Embryonic facial prominence (tissue), 1 donor: ENCODE data around the gene MAP7D1.

Experiments
- DNase-seq: peaks from one replicate; pipeline ENCODE4 v3.0.0-alpha.2; 2016; ENCODE audit errors: extremely low spot score

MAP7D1 gene

DNA sequence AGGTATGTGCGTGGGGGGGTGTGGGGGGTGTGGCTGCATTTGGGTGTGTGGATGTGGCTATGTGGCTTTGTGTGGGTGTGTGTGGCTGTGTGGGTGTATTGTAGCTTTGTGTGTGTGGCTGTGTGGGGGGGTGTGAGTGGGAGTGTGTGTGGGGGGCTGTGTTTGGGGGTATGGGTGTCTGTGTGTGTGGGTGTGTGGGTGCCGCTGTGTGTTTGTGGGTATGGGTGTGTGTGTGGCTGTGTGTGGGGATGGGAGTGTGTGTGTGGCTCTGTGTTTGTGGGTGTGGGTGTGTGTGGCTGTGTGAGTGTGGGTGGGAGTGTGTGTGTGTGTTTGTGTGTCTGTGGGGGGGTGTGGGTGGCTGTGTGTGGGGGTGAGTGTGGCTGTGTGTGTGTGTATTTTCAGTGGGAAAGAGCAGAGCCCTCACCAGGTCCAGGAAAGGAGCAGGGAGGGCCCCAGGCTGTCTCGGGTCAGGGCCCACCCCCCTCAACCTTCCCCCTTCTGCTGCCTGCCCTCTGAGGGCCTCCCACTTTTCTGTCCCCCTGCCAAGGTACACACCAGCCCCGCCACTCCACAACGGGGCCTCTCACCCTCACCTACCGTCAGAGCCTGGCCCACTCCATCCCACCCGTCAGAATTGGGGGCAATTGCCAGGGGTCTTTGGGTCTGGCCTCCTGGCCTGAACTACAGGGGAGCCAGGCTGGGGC is 29.0 kb upstream of the MAP7D1 start:
- DNase-seq = no peak

DNA sequence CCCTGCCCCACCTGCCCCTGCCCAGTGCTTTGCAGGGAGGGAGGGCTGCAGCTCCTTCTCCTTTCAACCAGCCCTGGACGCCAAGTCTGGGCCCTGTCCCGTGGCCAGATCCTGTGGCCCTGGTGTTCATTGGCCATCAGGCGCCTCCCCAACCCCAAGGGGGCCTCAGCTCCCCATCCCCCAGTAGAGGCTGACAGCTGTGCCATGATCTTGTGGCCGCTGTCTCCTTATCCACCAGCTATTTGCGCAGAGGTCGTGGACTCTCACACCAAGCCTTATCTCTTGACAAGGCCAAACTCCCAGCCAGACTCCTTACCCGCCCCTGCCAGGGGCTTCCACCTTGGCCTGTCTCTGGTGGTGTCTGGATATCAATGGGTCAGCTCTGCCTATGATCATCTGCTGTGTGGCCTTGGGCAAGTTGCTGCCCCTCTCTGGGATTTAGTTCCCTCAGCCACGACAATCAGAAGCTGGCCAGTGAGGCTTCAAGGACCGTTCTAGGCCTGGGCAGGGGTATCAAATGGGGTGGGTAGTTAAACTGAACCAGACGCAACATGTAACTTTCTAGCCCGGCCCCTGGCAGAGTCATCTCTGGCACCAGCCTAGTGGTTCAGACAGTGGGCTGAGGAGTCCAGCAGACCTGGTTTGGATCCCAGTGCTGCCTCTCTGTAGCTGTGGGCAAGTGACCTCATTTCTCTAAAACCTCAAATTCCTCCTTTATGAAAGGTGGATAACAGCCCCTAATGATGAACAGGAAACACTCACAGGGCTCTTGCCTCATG is 27.6 kb upstream of the MAP7D1 start:
- DNase-seq = no peak

DNA sequence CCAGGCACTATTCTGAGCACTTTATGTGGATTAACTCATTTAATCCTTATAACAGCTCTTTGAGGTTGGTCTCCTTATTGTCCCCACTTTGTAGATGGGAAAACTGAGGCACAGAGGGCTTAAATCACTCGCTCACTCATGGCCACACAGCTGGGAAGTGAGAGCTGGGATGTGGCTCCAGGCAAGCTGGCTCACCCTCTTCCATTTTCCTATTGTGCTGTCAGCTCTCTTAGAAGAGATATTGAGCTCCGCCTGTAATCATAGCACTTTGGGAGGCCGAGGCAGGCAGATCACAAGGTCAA is 27.1 kb upstream of the MAP7D1 start:
- no peak for DNase-seq

DNA sequence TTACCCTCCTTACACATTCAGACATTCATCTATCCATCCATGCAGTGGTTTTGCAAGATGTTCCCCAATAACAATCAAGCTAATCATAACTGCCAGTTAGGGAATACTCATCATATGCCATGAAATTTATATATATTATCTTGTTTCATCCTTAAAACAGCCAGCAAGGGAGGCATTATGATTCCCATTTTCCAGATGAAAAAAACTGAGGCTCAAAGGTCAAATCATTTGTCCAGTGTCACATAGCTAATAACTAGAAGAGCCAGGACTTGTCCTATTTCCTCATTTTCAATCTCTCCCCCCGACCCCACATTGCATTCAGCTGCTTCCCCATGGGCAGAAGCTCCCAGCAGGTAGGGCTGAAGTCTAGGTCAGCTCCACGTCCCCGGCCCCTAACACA is 23.9 kb upstream of the MAP7D1 start:
- DNase-seq = no peak

DNA sequence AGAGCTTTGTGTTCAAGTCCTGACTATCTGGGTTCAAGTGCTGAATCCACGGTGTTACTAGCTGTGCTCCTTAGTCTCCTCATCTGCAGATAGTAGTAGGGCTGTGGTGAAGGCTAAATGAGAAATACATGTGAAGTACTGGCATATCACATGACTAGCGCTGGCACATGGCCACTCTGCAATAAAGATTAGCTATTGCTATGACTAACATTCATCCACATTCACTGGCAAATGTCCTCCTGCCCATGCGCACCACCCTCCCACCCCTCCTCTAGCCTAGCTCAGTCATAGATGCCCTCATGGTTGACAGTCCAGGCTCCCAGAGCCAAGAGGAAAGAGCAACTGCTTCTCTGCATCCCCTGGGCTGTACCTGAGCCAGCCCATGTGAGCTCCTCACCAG is 22.5 kb upstream of the MAP7D1 start:
- DNase-seq = no peak

DNA sequence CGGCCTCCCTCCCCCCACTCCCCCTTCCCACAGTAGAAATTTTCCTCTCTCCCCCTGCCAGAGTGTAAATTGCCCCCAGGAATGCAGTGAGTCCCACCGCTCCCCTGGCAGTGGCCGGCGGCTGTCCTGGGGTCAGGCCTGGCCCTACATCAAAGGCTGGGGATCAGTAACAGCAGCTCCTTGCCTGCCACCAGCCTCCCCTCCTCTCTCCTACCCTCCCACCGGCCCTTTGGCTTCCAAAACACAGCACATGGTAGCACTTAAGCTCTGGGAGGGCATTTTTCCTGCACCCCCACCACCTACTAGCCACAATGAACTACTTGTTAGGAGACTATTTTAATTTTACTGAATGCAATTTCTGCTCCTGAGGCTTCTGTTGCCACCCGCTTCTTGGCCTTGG is 21.9 kb upstream of the MAP7D1 start:
- no peak for DNase-seq

DNA sequence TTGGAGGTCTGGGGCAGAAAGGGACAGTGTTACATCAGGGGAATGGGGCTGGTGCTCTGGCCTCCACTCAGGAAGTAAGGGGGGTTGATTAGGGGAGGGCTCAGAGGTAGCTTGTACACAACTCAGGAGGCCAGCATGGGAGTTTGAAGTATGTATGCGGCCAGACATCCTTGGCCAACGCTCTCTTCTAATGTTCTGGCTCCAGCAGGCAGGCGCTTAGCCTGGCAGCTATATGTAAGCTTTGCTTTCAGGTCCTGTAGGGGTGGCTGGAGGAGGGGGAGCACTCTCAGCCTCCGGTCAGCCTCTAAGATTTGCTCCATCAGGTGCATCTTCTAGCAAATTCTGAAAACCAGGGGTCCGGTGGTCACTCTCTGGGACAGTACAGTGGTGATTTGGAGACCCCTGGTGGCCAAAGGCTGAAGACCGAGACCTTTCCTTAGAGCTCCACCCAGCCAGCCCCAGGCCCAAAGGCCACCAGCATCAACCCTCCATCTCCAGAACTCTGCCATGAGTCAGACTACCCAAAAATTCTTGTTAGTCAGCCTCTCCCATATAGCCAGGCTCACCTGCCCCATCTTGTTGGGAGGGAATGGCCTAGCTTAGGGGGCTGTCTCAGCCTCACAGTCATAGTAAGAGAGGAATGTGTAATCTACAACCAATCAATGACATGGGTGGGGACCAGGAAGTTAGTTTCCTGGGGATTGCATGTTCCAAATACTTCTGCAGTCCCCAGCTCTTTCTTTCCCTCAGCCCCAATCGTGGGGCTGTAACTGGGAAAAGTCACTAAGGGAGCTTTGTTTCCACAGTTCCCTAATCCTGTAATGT is 21.2 kb upstream of the MAP7D1 start:
- DNase-seq = no peak

DNA sequence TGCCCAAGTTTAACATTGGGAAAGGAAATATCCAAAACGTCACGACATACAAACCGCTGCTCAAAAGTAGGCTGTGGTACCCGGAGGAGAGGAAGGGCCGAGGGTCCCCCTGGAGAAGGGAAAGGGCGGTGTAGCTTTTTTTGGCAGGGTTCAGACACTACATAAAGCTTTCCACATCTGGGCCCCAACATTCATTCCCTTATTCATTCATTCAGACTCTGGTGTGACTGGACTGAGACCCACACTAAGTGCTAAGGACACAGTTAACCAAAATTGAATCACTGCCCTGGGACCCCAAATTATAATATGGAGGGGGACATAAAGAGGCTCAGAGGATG is 20.7 kb upstream of the MAP7D1 start:
- DNase-seq = no peak

DNA sequence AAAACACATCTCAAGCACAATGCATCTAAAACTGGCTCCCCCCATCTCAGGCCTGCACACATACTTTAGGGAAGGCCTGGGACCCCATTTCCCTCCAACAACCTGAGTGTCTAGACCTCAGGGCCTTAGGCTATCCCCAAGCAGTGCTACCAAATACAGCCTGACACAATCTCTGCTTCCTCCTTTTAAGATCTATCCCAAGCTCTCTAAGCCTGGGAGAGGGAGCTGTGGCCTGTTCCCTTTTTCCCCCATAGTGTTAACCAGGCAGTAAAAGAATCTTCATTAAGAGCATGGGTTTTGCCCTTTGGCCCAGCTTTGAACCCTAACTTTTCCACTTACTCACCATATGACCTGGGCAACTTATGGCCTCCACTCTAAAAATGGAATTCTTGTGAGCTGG is 20.2 kb upstream of the MAP7D1 start:
- no peak for DNase-seq

DNA sequence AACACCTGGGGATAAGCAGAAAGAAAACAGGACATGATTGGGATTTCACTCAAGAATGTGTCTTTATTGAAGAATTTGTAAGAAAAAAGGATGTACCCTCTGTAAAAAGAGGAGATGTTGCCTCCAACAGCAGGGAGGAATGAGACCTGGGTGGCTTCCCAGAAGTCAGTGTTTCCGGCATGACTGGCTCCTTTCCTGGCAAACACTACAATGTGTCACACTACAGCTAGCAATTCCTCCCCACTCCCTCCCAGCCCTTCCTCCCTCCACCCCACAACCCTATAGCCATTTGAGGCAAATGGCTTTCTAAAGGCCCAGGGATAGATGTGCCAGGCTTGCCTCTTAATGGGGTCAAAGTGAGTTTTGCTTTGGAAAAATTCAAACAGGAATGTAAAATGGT is 19.4 kb upstream of the MAP7D1 start:
- no peak for DNase-seq

DNA sequence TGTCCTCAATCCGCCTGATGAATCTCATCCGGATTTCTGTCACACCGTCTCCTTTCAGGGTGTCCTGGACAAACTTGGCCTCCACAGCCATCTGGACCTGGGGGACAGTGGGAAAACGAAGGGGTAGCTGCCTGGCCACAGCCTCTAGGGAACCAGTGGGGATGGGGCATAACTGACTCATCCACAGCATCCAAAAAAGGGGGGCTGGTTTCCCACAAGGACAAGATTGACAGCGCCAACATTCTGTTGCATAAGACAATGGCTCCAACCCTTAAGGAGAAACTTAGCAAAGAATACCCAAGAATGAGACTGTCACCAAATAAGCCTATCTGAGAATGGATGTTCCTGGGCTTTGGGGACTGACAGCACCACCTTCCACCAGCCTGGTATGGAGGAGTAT is 18.7 kb upstream of the MAP7D1 start:
- no peak for DNase-seq

DNA sequence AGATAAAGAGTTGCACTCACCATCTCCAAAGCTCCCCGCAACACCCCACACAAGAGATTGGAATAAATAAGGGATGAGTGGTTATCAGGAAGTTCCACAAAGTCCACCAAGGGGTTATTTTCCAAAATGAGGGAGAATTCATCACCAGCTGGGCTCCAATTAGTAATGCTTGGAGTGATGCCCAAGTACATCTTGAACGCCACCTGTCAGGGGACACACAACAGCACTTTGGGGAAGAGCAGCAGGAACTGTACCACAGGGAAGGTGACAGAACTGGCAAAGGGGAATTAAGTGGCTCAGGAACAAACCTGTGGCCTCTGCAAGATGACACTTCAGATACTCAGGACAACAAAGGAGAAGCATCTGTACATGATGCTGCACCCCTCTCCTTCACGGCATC is 18.2 kb upstream of the MAP7D1 start:
- DNase-seq = no peak

DNA sequence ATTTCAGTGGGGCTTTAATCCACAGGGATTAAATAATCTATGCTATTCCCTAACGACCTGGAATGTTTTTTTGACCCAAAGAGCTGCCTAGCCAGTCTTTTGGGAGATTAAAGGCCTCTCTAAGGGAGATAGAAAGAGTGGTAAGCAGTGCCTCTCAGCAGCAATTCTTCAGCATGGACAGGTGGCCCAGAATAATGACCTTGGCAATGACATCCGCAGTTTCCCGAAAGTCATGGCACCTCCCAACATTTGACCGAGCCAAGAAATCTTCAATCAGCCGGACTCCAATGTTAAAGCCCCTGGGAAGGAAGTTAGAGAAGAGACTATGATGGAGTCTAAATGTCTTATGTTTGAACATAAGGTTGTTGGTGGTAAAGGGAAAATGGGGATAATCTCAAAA is 16.4 kb upstream of the MAP7D1 start:
- DNase-seq = no peak

DNA sequence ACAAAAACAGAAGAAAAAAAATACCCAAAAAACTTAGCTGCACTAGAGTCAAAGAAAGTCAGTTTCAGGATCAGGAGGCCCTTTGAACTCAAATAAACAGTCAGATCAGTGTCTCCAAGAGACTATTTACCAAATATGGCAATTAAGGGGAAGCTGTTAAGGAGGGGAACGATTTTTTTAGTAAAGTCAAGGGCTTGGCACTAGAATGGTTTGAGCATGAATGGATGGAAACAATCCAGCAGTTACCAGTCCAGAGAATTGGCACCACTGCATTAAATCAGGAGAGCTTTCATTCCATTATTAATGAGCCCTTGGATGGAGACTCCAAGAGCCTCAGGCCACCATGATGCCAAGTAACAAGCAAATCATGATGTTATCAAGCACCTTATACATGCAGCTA is 13.8 kb upstream of the MAP7D1 start:
- no peak for DNase-seq

DNA sequence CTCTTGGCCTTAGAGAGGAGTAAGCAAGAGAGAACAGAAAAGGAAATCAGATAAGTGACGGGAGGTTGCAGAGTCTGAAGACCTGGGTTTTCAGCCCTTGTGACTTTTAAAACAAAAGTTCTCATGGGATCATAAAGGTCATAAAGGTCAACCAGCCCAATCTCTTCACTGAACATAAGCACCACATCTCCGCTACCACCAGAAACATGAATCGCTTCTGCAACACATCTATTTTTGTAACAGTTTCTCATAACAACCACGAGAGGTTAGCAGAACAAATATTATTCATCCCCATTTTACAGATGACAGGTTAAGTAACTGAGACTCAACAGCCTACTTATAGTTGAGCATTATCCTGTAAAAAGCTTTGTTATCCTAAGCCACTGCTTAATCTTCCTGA is 12.5 kb upstream of the MAP7D1 start:
- no peak for DNase-seq

DNA sequence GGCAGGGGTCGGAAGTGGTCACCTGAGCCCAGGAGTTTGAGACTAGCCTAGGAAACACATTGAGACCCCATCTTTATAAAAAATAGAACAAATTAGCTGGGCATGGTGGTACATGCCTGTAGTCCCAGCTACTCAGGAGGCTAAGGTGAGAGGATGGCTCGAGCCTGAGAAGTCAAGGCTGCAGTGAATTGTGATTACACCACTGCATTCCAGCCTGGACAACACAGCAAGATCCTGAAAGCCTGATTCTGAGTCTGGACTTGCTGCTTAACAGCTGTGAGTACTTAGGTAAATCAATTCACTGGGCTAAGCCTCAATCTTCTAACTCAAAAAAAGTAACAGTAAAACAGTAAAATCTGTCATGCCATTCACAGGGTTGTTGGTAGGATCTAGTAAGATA is 11.5 kb upstream of the MAP7D1 start:
- no peak for DNase-seq

DNA sequence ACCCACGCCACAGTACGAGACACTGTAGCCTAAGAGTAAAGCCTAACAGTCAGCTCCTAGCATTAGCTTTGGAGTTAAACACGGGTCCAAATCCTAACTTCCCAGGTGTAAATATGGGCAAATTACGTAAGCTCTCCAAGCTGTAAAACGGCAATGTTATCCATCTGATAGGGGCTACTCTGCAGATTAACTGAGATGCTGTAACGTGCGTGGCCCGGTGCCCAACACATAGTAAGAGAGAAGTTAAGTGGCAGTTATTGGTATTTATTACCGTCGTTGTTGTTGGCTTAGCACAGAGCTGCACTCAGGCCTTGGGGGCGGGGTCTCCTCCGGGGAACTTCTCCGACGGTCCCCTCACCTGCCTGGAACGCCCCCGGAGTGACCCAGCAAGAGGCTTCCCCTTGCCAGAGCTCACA is 7.1 kb upstream of the MAP7D1 start:
- no peak for DNase-seq

DNA sequence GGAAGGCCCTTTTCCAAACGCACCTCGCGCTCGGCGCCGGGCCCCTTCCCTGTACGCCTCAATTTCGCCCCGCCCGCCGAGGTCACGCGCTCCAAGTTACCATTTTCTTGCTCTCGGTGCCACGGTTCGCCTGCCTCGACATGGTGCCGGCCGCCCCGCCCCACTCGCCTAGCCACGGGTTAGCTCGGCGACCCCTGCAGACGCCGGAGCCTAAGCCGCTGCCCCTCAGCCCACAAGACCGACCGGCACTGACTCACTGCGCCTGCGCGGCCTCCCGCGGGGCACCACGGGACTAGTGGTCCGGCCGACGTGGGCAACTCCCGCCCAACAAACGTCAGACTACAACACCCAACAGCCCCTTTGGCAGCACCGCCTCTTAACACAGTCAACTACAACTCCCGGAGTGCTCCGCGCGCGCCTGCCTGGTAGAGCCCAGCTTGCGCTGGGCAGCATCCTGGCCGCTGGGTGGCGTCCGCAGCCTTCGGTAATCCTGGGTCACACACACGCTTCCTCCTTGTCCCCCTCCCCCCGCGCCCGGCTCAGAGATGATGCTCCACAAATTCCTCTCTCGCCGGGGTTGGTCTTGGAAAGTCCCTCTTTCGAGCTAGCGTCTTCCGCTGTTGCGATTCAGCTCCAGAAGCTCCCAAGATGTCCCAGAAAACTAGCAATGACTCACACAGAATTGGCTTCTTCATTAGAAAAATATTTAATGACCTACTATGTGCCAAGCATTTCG is 6.6 kb upstream of the MAP7D1 start, which contains the start of gene TRAPPC3:
Gene TRAPPC3 (minus strand): TSS at position 250 of the 736 bp plus-strand sequence. CDS start 108 bp downstream, at position 142.
- DNase-seq = peak; percentile 99

DNA sequence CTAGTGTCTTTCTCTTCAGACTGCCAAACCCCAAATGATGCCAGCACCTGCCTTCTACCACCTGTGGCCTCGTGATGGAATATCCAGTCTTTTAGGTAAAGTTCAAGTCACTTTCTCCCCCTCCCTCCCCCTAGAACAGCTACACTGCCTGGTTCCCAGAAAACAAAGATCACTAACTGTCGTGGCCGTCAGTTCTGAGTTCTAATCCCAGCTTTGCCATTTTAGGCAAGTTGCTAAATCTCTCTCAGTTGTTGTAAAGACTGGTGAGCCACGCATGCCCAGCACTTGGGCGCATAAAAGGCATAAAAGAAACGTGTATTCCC is 6.0 kb upstream of the MAP7D1 start:
- DNase-seq = no peak

DNA sequence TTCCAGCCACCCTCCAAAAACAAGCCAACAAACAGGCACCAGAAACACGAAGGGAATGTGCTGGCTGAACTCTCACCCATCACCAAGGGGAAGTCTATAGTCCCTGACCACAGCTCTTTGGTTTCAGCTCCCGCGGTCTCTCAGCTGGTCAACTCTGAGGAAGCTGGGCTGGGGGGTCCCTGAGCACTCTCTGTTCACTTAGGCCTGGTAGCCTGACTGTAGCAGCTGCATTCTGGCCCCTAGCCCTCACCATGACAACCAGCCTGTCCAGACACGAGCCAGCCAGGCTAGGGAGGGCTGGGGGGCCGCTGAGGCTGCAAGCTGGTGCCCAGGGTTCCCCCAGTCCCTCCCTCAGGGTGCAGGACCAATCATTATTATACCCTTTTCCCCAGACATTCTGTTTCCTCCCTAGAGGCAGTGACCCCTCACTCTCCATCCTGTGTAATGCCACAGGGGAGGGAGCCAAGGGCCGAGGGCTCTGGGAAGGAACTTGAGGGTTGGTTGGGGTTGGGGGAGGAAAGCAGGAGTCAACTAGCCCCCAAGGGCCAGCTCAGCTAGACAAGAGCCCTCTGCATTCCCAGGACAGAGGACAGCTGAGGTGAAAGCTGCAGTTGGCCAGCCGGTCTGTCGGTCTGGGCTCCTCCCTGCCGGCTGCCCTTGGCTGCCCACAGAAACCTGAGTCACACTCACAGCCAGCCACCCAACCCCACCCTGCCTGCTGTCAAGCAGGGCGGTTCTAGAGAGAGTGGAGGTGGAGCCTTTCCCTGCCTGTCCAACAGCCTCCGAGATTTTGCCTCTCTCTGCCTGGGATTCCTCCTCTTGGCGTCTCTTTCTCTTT is 5.4 kb upstream of the MAP7D1 start:
- no peak for DNase-seq

DNA sequence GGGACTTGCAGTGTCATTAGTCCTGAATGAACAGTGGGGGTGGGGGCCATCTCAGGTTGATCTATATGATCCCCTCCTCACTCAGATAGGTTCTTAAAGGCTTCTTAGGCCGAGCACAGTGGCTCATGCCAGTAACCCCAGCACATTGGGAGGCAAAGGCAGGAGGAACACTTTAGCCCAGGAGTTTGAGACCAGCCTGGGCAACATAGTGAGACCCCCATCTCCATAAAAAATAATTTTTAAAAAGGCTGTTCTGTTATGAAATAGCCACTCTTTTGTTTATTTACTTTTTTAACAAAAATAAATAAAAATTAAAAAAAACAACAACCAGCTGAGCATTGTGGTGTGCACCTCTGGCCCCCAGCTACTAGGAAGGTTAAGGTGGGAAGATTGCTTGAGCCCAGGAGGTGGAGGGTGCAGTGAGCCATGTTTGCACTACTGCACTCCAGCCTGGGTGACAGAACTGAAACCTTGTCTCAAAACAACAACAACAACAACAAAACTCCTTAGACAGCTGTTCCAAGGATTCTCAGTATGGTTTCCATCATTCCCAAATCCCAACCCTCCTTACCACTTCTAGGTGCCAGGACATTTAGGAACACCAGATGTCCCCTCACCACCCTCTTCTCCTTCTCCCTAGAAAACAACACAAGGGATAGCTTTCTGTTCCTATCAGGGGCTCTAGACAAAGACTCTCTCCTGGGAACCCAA is 4.7 kb upstream of the MAP7D1 start:
- DNase-seq = no peak
